K562 (cell line): ENCODE results near the gene JUN. TPM values are rescaled to one million over a fixed set of nuclear protein-coding genes. Genes with fewer than 3 reads are reported as not detected.

Experiments used
- AFF1 ChIP-seq, 2 experiments: fragments of 450-650 bp; IDR thresholded peaks; 2 replicates each; pipeline ENCODE4 v1.6.1; 2018; ENCODE audit warnings: mild to moderate bottlenecking in 2 of 2, low read depth in 1 of 2; ENCODE audit not compliant: partially characterized antibody in 2 of 2
- BCL6 ChIP-seq: fragments of 250-450 bp; sonication (Bioruptor Pico); IDR thresholded peaks from 2 replicates; pipeline ENCODE4 v1.4.0; 2020
- C11orf30 ChIP-seq: fragments of 450-650 bp; IDR thresholded peaks from 2 replicates; pipeline ENCODE4 v1.6.1; 2016; ENCODE audit warnings: low read depth, mild to moderate bottlenecking
- CEBPG ChIP-seq, 3 experiments: fragments of 200-800 bp in 1 of 3; sonication (Bioruptor generic) in 1 of 3; sonication (generic) in 1 of 3; formaldehyde crosslinking in 1 of 3; IDR thresholded peaks in 2 of 3; conservative IDR thresholded peaks in 1 of 3; 2 replicates each; pipeline versions ENCODE4 v1.6.1 to v1.8.0; 2016 to 2022; ENCODE audit warnings: missing compliant biosample characterization in 2 of 3, missing genetic modification characterization in 2 of 3, mild to moderate bottlenecking in 1 of 3, missing genetic modification reagents in 1 of 3
- DIDO1 ChIP-seq: fragments of 450-650 bp; IDR thresholded peaks from 2 replicates; pipeline ENCODE4 v1.6.1; 2016; ENCODE audit warnings: low read depth, missing biosample characterization, missing genetic modification characterization
- GTF2A2 ChIP-seq: IDR thresholded peaks from 2 replicates; pipeline ENCODE4 v1.6.1; 2016; ENCODE audit warnings: mild to moderate bottlenecking, missing genetic modification characterization, missing compliant biosample characterization
- HLTF ChIP-seq: fragments of 450-650 bp; IDR thresholded peaks from 2 replicates; pipeline ENCODE4 v1.6.1; 2016
- KLF1 ChIP-seq: fragments of 450-650 bp; IDR thresholded peaks from 2 replicates; pipeline ENCODE4 v1.6.1; 2016; ENCODE audit warnings: missing genetic modification characterization, missing compliant biosample characterization
- MECOM ChIP-seq: fragments of 250-450 bp; sonication (Bioruptor Pico); IDR thresholded peaks from 2 replicates; pipeline ENCODE4 v1.8.0; 2022; ENCODE audit warnings: inconsistent platforms
- MEIS2 ChIP-seq: fragments of 450-650 bp; IDR thresholded peaks from 2 replicates; pipeline ENCODE4 v1.6.1; 2014; ENCODE audit warnings: mild to moderate bottlenecking; ENCODE audit not compliant: partially characterized antibody
- NCOR1 ChIP-seq: fragments of 450-650 bp; IDR thresholded peaks from 2 replicates; pipeline ENCODE4 v1.6.1; 2016; ENCODE audit warnings: mild to moderate bottlenecking, moderate library complexity
- NFATC3 ChIP-seq: fragments of 450-650 bp; IDR thresholded peaks from 2 replicates; pipeline ENCODE4 v1.6.1; 2017; ENCODE audit warnings: mild to moderate bottlenecking
- PHB2 ChIP-seq: fragments of 450-650 bp; IDR thresholded peaks from 2 replicates; pipeline ENCODE4 v1.6.1; 2017; ENCODE audit warnings: low read depth
- POLR2G ChIP-seq: fragments of 200-400 bp; formaldehyde crosslinking; IDR thresholded peaks from 2 replicates; pipeline ENCODE4 v1.6.1; 2017; ENCODE audit warnings: low read depth, mild to moderate bottlenecking, antibody characterized with exemption, low read length, moderate library complexity
- SIN3B ChIP-seq: fragments of 450-650 bp; IDR thresholded peaks from 2 replicates; pipeline ENCODE4 v1.6.1; 2017; ENCODE audit warnings: low read depth, mild to moderate bottlenecking, moderate library complexity
- SMARCA4 ChIP-seq: fragments of 450-650 bp; IDR thresholded peaks from 2 replicates; pipeline ENCODE4 v1.6.1; 2016
- SMARCE1 ChIP-seq: fragments of 450-650 bp; IDR thresholded peaks from 2 replicates; pipeline ENCODE4 v1.7.1; 2016; ENCODE audit warnings: mild to moderate bottlenecking
- SRSF3 ChIP-seq: fragments of 200-400 bp; formaldehyde crosslinking; IDR thresholded peaks from 2 replicates; pipeline ENCODE4 v1.6.1; 2016; ENCODE audit warnings: mild to moderate bottlenecking, low read length, moderate library complexity; ENCODE audit not compliant: insufficient read depth
- ZBTB8A ChIP-seq: fragments of 450-650 bp; IDR thresholded peaks from 2 replicates; pipeline ENCODE4 v1.6.1; 2018; ENCODE audit warnings: mild to moderate bottlenecking, moderate library complexity; ENCODE audit not compliant: partially characterized antibody
- ZKSCAN1 ChIP-seq: fragments of 150-350 bp; IDR thresholded peaks from 2 replicates; pipeline ENCODE4 v1.6.1; 2016; ENCODE audit warnings: low read depth, low read length
- ZNF143 ChIP-seq: sonication (generic); formaldehyde crosslinking; IDR thresholded peaks from 2 replicates; pipeline ENCODE4 v1.9.0; 2022; ENCODE audit warnings: mild to moderate bottlenecking, missing genetic modification reagents
- ZNF41 ChIP-seq: fragments of 250-450 bp; sonication (Bioruptor Pico); conservative IDR thresholded peaks from 2 replicates; pipeline ENCODE4 v1.4.0; 2020; ENCODE audit warnings: mild to moderate bottlenecking
- polyA plus RNA-seq, 8 experiments: library from polyadenylated mRNA; depleted of rRNA in 4 of 8; stranded (reverse) in 5 of 8; unstranded in 3 of 8; fragments of >200 nt; fragmentation: Nextera tagmentation in 2 of 8; fragmentation: Illumina TruSeq in 1 of 8; extraction: Ambion mirVana in 2 of 8; extraction: Trizol in 1 of 8; gene quantifications; 2 replicates each; pipeline versions ENCODE4 v1.2.1 to v1.2.3, GENCODE V29; 2011 to 2014; ENCODE audit warnings: inconsistent platforms in 1 of 8, missing spikeins in 1 of 8
- total RNA-seq, 7 experiments: library from RNA; depleted of rRNA in 6 of 7; stranded (reverse); fragments of >200 nt in 6 of 7; fragmentation: Illumina TruSeq in 2 of 7; extraction: Trizol in 2 of 7; gene quantifications; 2 replicates each; pipeline versions ENCODE4 v1.2.1 to v1.2.3, GENCODE V29; 2011 to 2021; ENCODE audit warnings: low replicate concordance in 1 of 7
- TF ChIP-seq, protein P1 (sequence below): fragments of 200-800 bp; sonication (Bioruptor generic); IDR thresholded peaks from 2 replicates; pipeline ENCODE4 v1.6.1; 2017; ENCODE audit warnings: missing genetic modification characterization, missing compliant biosample characterization

Gene JUN
- total and polyA plus RNA-seq, 9 of the 15 experiments (the other 6 are each of a cell fraction or from before 2014, with no cell fraction given) = 0.32 to 23.4 (median 4.0) TPM

DNA sequence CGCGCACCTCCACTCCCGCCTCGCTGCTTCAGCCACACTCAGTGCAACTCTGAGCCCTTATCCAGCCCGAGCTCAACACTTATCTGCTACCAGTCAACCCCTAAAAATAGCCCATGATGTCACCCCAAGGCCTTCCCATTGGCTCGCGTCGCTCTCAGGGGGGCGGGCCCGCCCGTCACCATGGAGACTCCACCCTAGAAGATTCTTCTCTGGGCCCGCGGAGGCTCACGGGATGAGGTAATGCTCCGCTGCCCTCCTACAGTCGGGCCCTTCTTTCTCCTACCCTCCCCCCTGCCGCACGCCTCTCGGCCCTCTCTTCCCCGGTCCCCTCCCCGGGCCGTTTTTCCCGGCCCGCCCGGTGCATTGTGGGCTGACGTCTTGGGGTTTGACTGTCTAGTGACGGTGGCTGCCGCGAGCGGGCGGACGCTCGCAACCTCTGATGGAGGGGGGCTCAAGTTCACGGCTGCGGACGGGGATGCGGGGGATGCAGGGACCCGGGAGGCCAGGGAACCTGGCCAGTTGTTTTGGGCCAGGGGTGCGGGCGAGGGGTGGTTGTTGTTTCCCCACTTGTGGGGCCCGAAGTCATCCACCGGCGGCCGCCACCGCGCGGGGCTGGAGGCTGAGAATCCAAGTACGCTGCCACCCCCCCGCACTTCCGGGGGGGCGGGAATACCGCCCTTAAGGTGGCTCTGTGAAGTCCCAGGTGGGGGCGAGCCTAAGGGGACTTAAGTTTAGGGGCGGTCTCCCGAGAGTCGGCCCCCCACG is at the start of gene JUN (continued):
- TF ChIP-seq, protein P1, sequence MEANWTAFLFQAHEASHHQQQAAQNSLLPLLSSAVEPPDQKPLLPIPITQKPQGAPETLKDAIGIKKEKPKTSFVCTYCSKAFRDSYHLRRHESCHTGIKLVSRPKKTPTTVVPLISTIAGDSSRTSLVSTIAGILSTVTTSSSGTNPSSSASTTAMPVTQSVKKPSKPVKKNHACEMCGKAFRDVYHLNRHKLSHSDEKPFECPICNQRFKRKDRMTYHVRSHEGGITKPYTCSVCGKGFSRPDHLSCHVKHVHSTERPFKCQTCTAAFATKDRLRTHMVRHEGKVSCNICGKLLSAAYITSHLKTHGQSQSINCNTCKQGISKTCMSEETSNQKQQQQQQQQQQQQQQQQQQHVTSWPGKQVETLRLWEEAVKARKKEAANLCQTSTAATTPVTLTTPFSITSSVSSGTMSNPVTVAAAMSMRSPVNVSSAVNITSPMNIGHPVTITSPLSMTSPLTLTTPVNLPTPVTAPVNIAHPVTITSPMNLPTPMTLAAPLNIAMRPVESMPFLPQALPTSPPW (CRISPR knock-in tag) = peak; percentile 98
- TF ChIP-seq NFATC3 (no peak), NCOR1 (peak; percentile 66), C11orf30 (no peak), ZBTB8A (no peak), DIDO1 (tag) (no peak), PHB2 (no peak), SRSF3 (0 out of 2 replicates have a peak, but pooled peaks have one; percentile 23), BCL6 (CRISPR knock-in tag) (no peak), SMARCA4 (peak; percentile 29; the same call in 1 of the 2 replicates), KLF1 (tag) (peak; percentile 91), CEBPG (CRISPR knock-in tag; IDR thresholded peaks at IDR 0.05) (peak; percentile 74), CEBPG (tag; conservative IDR thresholded peaks at IDR 0.05 in 1 of 2, IDR thresholded peaks at IDR 0.05 in 1 of 2) (peak; percentile 5 to 60; a peak in 2 of 4 replicates), MECOM (no peak), AFF1 (IDR thresholded peaks at IDR 0.05; ENCODE audit: low read depth in 1 of 2, partially characterized antibody in 2 of 2) (peak in 1 of 2 experiments; percentile 62), POLR2G (peak; percentile 96), ZNF41 (no peak), MEIS2 (no peak), HLTF (peak; percentile 35; the same call in 1 of the 2 replicates), ZNF143 (CRISPR knock-in tag) (peak; percentile 84), GTF2A2 (tag) (0 out of 2 replicates have a peak, but pooled peaks have one; percentile 1), ZKSCAN1 (peak; percentile 98), SIN3B (peak; percentile 48), SMARCE1 (peak; percentile 38; the same call in 1 of the 2 replicates)
